Activated CD4-positive, alpha-beta T cell treated with anti-CD3 and anti-CD28 coated beads, Interleukin-2, Interleukin-6, amounts not matched to agents 100 ng/mL and 50 ng/mL, durations not matched to agents 16 hours and 8 hours (primary cell): ENCODE measurements around the gene PNMA3.
A peak's percentile ranks its signal among the peaks of the same experiment; 100 is the strongest.
"Not testable (repeated sequence)": the region's sequence is repeated elsewhere in the genome, so short reads cannot be mapped to it uniquely, and the experiment has no call there.

ENCODE experiments used
- DNase-seq: peaks from one replicate; pipeline ENCODE4 v3.0.0-alpha.2; 2020

PNMA3 gene, protein sequence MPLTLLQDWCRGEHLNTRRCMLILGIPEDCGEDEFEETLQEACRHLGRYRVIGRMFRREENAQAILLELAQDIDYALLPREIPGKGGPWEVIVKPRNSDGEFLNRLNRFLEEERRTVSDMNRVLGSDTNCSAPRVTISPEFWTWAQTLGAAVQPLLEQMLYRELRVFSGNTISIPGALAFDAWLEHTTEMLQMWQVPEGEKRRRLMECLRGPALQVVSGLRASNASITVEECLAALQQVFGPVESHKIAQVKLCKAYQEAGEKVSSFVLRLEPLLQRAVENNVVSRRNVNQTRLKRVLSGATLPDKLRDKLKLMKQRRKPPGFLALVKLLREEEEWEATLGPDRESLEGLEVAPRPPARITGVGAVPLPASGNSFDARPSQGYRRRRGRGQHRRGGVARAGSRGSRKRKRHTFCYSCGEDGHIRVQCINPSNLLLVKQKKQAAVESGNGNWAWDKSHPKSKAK

DNA sequence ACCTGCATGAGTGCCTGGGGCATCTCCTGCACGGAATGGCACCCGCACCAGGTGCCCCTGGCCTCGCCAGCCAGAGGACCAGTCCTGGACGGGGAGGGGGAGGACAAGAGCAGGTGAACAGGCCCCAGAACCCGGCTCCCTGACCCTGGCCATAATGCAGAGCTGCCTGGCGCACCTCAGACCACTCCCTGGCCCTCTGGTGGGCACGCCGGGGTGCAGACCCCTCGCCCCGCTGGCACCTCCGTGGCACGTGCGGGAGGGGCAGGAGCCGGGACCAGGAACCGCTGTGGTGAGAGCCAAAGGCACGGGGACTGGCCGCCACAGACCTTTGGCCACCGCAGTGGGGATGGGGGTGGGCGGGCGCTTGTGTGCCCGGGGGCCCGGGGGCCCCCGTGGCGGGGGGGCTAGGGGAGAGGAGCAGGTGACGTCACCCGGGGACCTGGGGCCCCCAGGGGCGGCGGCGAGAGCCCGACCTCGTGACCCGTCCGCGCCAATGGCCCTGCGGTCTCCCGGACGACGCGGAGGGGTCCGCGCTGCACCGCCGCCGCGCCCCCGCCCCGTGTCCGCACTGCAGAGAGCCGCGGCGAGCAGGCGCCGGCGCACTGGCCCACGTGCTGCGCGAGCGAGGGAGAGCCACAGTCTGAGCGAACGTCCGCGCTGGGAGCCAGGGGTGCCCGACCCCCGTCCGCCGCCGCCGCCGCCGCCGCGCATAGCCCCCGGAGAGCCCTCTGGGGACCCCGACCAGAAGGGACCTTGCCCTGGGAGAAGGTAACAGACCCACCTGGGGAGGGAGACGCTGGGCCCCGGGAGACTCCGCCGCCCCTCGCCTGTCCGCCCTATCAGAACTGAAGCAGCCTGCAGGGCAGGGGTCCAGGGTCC is at the start of gene PNMA3:
Gene PNMA3, plus strand, starts transcription at position 600 of the 879 bp plus-strand sequence. CDS start 586 bp downstream, outside the sequence.
- DNase-seq = no peak

DNA sequence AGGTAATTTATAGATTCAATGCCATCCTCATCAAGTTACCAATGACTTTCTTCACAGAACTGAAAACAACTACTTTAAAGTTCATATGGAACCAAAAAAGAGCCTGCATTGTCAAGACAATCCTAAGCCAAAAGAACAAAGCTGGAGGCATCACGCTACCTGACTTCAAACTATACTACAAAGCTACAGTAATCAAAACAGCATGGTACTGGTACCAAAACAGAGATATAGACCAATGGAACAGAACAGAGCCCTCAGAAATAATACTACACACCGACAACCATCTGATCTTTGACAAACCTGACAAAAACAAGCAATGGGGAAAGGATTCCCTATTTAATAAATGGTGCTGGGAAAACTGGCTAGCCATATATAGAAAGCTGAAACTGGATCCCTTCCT is 39.1 kb upstream of the PNMA3 start:
- DNase-seq = not testable (repeated sequence)

DNA sequence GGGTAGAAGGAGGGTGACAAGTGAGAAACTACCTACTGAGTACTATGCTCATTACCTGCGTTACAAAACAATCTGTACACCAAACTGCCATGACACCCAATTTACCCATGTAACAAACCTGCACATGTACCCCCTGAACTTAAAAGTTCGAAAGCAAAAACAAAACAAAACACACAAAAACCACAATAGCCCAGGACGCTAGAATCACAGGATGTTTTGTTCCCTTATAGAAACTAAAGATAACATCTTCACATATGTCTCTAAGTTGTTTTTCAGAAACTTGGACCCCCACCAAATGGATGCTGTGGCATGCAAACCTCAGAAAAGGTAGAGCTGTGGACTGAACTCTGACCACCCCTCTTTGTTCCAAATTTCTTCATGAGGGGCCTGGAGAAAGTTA is 37.1 kb upstream of the PNMA3 start:
- no peak for DNase-seq

DNA sequence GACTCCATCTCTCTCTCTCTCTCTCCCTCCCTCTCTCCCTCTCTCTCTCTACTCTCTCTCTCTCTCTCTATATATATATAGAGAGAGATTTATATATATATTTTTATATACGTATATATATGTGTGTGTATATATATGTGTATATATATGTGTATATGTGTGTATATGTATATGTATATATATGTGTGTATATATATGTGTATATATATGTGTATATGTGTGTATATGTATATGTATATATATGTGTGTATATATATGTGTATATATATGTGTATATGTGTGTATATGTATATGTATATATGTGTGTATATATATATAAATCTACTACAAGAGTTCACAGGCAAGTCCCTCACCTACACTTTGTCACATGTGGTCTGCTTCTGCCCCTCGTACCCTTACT is 29.8 kb upstream of the PNMA3 start:
- not testable (repeated sequence) for DNase-seq

DNA sequence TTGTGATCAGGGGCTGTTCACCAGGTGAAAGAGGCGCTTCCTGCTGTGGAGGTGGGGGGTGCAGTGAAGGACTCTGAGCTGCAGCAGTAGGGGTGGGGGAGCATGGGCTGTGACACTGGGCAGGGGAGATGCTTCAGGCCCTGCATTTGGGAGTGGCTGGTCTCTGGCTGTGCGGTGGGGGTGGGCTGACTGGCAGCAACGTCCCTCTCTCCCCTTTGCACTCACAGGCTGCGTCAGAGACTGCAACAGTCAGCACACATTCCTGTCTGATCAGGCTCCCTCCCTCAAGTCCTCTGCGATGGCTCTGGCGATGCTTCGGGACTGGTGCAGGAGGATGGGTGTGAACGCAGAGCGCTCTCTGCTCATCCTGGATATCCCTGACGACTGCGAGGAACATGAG is 27.8 kb upstream of the PNMA3 start:
- DNase-seq = not testable (repeated sequence)

DNA sequence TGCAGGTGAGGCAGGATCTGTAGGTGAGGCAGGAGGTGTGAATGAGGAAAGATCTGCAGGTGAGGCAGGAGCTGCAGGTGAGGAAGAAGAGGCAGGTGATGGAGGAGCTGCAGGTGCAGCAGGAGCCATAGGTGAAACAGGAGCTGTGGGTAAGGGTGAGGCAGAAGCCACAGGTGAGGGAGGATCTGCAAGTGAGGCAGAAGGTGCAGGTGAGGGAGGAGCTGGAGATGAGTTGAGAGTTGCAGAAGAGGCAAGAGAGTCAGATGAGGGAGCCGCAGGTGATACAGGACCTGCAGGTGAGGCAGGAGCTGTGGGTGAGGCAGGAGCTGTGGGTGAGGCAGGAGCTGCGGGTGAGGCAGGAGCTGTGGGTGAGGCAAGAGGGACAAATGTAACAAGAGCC is 27.1 kb upstream of the PNMA3 start:
- DNase-seq = no peak

DNA sequence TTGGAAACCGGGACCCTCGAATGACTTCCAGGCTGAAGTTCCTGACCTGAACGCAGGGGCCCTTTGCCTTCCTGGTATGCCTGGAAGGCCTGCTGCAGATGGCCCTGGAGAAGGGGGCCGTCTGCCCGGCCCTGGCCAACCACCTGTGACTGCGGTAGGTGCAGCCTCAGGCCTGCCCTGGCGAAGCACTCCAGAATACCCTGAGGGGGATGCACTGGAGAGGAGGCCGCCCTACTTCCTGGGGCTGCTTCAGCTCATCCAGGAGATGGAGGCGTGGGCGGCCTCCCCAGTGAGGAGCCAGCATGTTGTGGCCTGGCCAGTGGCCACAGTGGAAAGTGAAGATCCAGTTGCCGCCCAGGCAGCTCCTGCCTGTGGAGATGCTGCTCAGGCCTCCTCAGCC is 26.4 kb upstream of the PNMA3 start:
- DNase-seq = no peak

DNA sequence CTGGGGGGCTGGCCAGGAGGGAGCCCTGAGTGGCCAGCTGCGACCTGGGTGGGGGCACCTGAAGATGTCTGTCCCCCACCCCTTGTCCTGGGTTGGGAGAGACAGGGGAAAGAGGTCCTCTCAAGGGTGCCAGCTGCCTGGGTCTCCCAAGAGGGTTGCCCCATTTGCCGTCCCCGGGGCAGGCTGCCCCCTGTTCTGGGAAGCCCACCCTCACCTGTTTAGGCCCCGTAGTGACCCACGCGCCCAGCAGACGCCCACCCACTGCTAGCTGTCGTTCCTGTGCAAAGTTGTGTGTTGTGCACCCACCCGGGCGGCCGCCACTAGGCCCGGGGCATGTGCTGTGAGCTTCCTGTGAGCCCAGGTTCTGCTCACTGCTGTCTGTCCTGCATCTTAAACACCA is 25.5 kb upstream of the PNMA3 start:
- DNase-seq = no peak

DNA sequence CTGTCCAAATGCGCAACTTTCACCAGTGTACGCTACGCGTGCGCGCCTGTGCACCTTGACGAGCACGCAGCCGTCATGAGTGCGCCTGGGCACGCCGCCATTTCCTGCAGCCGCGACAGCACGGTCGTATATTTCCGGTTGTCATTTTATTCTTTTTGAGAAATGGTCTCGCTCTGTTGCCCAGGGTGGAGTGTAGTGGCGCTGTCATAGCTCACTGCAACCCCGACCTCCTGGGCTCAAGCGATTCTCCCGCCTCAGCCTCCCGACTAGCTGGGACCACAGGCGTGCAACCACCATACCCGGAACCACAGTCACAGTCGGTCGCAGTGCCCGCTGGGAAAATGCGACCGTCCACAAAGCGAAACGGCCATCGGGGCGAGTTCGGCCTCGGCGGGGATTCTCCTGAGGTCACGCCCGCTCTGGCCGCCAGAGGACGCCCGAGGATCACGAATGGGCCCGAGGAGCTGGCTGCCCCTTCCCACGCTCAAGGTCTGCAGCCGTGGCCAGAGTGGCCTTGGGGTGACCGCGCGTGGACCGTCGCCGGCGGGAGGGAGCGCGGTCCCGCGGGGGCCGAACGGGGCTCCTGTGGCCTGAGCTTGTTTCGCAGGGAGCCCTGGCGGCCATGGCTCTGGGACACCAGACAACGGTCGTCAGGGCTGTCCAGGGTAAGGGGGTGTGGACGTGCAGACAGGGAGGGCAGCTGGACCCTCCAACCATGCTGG is 23.7 kb upstream of the PNMA3 start:
- peak; percentile 74 for DNase-seq

DNA sequence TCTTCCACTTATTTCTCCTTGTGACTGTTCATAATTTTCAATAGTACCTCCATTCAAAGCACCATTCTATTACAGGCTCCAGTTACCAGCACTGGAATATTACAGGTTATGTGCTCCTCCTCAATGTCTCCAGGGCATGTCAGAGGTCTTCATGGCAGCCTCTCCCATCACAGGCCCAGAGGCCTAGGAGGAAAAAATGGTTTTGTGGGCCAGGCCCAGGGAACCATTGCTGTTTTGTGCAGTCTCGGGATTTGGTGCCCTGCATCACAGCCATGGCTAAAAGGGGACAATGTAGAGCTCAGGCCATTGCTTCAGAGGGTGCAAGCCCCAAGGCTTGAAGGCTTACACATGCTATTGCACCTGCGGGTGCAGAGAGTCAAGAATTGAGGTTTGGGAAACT is 7.2 kb upstream of the PNMA3 start:
- no peak for DNase-seq

DNA sequence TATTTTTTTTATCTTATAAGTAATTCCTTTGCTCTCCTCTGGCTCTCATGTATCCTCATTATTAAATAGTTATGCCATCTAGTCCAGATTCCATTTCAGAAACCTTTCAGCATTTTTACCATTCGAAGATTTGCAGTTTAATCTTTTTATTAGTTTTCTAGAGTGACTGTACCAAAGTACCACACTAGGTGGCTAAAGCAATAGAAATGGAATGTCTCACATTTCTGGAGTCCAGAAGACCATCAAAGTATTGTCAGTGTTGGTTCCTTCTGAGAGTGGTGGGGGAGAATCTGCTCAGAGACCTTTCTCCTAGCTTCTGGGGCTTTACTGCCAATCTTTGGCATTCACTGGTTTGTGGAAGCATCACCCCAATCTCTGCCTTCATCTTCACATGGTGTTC is 3.7 kb upstream of the PNMA3 start:
- DNase-seq = no peak

DNA sequence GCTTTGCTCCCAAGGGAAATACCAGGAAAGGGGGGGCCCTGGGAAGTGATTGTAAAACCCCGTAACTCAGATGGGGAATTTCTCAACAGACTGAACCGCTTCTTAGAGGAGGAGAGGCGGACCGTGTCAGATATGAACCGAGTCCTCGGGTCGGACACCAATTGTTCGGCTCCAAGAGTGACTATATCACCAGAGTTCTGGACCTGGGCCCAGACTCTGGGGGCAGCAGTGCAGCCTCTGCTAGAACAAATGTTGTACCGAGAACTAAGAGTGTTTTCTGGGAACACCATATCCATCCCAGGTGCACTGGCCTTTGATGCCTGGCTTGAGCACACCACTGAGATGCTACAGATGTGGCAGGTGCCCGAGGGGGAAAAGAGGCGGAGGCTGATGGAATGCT is 1.0 kb downstream of the PNMA3 start:
- no peak for DNase-seq

DNA sequence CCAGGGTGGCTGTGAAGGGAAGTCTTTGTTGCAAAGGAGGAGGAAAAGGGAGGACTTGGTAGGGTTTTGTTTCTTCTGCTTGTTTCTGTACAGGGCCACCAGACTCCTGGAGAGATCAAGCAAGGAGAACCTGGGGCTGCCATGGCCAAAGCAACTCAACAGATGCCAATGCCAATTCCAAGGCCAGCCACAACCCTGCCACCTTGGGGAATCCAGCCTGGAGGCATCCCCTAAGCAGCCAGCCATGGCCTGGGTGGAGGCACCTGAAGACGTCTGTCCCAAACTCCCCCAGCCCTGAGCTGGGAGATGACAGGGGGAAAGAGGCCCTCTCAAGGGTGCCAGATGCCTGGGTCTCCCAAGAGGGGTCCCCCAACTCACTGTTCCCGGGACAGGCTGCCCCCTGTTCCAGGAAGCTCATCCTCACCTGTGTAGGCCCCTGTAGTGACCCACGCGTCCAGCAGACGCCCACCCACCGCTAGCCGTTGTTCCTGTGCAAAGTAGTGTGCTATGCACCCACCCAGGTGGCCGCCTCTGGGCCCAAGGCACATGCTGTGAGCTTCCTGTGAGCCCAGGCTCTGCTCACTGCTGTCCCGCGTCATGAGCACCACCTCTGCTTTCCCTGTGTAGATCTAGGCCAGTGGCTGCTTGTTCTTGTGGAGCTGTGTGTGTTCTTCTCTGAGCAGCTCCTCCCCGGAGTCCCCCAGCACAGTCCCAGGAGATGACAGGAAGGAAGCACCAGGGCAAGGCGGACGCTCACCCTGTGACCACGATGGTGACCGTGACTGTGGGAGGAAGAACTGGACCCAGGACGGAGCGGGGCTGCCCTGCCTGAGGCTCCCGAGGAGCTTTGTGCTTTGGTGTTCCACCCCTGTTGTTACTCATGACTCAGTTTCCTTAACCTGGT is 3.2 kb downstream of the PNMA3 start:
- no peak for DNase-seq

DNA sequence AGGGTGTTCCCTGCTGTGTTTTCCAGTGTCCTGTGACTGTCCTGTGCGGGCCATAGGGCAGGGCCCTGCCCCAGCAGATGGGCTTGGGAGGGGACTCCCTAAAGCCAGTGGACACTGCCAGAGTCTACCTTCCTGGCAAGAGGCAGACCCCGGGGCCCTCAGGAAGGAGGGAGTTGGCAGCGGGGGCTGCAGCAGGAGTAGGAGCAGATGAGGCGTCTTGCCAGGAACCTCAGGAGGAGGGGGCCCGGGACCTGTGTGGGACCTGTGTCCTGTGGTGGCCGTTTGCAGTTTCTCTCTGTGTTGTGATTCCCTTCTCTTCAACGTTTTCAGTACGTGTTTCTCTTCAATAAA is 3.8 kb downstream of the PNMA3 start:
- no peak for DNase-seq

DNA sequence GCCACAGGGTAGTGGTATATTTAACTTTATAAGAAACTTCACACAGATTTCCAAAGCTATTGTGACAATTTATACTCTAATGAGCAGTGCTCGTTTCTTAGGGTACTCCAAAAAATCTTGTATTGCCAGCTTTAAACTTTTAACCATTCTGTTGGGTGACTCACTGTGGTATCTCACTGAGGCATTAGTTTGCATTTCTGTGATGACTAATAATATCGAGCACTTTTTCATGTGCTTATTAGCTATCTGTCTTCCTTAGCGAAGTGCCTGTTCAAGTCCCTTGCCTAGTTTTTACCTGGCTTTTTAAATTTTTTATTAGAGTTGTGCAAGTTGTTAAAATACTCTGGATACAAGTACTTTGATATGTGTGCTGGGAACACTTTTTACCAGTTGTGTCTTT is 5.5 kb downstream of the PNMA3 start:
- DNase-seq = no peak

DNA sequence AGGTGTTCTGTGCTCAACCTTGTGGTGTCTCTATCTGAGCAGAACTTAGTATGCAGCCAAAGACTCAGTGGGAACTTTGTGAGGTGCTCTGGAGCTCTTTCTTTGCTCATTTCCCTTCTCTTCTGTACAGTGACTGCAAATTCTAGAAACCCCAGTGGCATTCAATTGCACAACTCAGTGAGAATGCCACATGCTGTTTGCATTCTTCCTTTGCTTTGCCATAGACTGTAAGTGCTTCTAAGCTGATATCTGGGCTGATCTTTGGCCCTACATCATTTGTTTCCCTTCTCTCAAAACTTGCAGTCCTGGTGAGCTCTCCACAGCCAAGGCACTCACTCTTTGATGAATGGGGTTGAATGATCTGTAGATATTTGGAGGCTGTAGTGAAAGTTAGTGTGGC is 7.0 kb downstream of the PNMA3 start:
- DNase-seq = no peak

DNA sequence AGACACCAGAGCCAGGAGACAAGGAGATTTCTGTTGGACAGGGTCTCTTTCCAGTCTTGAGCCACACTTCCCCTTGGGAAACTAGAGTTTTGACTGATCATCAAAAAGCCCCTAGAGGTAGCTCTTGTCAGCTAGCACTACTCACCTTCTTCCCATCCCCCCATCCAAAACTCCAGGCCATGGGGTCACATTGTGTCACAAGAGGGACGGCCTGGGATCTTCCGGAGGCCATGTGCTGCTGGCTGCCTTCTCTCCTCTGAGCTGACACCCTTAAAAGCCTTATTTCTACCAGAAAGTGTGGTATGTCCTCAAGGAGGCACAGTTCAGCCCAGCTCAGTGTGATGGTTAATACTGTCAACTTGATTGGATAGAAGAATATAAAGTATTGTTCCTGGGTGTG is 7.8 kb downstream of the PNMA3 start:
- no peak for DNase-seq

DNA sequence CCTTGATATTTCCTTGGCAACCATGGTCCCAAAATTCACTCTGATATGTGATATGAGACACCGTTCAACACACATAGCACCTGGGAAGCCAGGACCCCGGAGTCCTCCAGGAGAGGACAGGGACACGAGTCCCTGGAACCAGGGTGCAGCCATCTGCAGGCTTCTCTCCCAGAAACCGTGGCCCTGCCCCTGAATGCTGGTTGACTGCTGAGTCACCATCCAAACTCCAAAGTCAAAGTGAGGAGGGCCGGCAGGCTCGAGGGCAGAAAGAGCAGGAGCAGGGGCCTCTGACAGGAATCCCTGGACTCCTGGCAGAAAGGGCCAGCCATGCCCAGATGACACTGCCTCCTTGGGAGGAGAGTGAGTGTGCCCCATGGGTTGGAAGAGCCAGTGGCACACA is 9.1 kb downstream of the PNMA3 start:
- no peak for DNase-seq

DNA sequence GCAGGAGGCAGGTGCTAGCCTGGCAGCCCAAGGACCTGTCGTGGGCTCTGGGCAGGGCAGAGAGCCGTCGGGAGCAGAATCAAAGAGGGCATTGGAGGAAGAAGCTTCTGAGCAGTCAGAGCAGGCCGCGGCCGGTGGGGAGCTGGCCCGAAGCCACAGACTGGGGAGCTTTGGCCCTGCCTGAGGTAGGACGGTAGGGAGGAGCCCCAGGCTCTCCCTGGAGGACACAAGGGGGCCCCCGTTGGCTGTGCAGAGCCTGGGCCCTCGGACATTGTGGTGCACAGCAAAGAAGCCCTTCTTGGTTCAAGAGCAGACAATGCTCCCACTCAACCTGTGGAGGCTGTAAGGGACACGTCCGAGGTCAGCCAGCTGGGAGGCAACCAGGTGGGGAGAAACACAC is 10.1 kb downstream of the PNMA3 start:
- DNase-seq = not testable (repeated sequence)

DNA sequence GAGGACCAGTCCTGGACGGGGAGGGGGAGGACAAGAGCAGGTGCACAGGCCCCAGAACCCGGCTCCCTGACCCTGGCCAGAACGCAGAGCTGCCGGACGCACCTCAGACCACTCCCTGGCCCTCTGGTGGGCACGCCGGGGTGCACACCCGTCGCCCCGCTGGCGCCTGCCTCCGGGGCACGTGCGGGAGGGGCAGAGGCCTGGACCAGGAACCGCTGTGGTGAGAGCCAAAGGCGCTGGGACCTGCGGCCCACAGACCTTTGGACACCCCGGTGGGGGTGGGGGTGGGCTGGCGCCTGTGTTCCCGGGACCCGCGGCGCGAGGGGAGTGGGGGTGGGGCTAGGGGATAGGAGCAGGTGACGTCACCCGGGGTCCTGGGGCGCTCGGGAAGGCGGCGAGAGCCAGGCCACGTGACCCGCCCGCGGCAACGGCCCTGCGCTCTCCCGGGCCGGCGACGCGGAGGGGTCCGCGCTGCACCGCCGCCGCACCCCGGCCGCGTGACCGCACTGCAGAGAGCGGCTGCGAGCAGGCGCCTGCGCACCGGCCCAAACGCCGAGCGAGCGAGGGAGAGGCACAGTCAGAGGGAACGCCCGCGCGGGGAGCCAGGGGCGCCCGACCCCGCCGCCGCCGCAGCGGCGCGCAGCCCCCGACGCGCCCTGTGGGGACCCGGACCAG is 15.8 kb downstream of the PNMA3 start, which contains the start of gene PNMA6A:
Gene PNMA6A, plus strand, starts transcription at position 546 of the 675 bp plus-strand sequence. CDS start 609 bp downstream, outside the sequence.
- not testable (repeated sequence) for DNase-seq

DNA sequence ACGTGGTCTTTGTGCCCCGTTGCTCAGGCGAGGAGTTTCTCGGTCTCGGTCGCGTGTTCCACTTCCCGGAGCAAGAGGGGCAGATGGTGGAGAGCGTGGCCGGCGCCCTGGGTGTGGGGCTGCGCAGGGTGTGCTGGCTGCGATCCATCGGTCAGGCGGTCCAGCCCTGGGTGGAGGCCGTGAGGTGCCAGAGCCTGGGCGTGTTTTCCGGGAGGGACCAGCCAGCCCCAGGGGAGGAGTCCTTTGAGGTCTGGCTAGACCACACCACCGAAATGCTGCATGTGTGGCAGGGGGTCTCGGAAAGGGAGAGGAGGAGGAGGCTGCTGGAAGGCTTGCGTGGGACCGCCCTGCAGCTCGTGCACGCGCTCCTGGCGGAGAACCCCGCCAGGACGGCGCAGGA is 17.1 kb downstream of the PNMA3 start:
- DNase-seq = not testable (repeated sequence)
